Testis (tissue), 3 donors: ENCODE results near the gene TIMM17A. TPM values are rescaled to one million over a fixed set of nuclear protein-coding genes. Genes with fewer than 3 reads are reported as not detected.

Experiments
- DNase-seq: peaks from one replicate; pipeline ENCODE4 v3.0.0-alpha.2; 2019
- H3K27ac ChIP-seq, 2 donors: fragments of 200-600 bp; sonication (generic); one replicate each; pipeline ENCODE4 v1.5.1; 2019
- H3K27me3 ChIP-seq: fragments of 200-600 bp; sonication (generic); one replicate; pipeline ENCODE4 v1.5.1; 2019
- H3K36me3 ChIP-seq: fragments of 200-600 bp; sonication (generic); one replicate; pipeline ENCODE4 v1.5.1; 2017; ENCODE audit warnings: low read depth; ENCODE audit errors: missing control alignments
- H3K4me1 ChIP-seq: fragments of 200-600 bp; sonication (generic); one replicate; pipeline ENCODE4 v1.5.1; 2019
- H3K4me3 ChIP-seq, 2 donors: fragments of 200-600 bp; sonication (generic); one replicate each; pipeline ENCODE4 v1.5.1; 2017 to 2019
- H3K9me3 ChIP-seq: fragments of 200-600 bp; sonication (generic); one replicate; pipeline ENCODE4 v1.5.1; 2017
- CTCF ChIP-seq, 3 experiments: fragments of 450-650 bp in 2 of 3; fragments of 200-600 bp in 1 of 3; sonication (generic) in 1 of 3; IDR thresholded peaks; one replicate each; pipeline ENCODE4 v1.5.1; 2016 to 2019; ENCODE audit warnings: antibody characterized with exemption in 3 of 3, mild to moderate bottlenecking in 2 of 3, moderate library complexity in 1 of 3
- POLR2A ChIP-seq: fragments of 450-650 bp; IDR thresholded peaks from one replicate; pipeline ENCODE4 v1.6.1; 2017; ENCODE audit warnings: antibody characterized with exemption, mild to moderate bottlenecking, moderate library complexity
- WGBS, 2 donors: methylation state at CpG; one replicate each; pipeline ENCODE4 v1.1.5; 2018; 5-methylcytosine and 5-hydroxymethylcytosine counted together
- intact Hi-C: fragments of 100-400 bp; cut with DNase I; formaldehyde crosslinking; loops from one replicate; pipeline ENCODE4 v1.15.1; 2023; ENCODE audit warnings: low total_unique reads
- polyA plus RNA-seq: library from polyadenylated mRNA; stranded (reverse); fragments of 350-450 nt; fragmentation: Illumina TruSeq; extraction: RNeasy Lipid Tissue Mini Kit (QIAGEN cat#74804); gene quantifications from one replicate; pipeline ENCODE4 v1.2.3, GENCODE V29; 2014; ENCODE audit warnings: low read depth, low replicate concordance; ENCODE audit not compliant: insufficient read depth
- total RNA-seq, 2 donors: library from RNA; depleted of rRNA; stranded (reverse); fragments of >200 nt; gene quantifications; one replicate each; pipeline ENCODE4 v1.2.3, GENCODE V29; 2016

Gene TIMM17A
- total and polyA plus RNA-seq, 3 donors from 2014 or later: 22.7 to 42.5 (median 24.7) TPM

DNA sequence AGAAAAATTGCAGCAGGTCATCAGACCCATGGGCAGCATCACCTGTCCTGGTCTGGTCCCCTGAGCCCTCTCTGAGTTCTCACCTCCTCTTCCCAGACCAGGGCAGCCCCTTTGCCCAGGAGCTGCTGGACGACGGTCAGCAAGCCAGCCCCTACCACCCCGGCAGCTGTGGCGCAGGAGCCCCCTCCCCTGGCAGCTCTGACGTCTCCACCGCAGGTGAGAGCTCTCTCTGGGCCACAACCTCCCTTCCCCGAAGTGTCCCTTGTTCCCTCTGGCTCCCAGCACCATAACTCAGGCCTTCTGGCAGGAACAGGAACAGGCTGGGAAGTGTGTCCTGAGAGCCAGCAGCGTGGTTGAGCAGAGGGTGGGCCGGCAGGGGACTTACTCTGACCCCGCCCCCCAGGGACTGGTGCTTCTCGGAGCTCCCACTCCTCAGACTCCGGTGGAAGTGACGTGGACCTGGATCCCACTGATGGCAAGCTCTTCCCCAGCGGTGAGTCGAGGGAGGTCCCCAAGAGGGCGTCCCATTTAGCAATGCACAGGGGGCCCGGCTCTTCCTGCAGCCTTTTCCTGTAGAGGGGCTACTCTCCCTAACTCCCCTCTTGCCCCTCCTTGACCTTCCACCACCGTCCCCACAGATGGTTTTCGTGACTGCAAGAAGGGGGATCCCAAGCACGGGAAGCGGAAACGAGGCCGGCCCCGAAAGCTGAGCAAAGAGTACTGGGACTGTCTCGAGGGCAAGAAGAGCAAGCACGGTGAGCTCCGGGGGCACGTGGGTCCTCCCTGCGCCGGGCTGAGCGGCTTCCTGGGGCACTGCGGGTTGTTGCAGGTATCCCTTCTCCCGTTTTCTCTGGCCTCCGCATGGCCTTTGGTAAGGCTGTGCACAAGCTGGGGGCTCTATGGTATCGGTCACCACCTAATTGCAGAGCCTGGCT, 57.5 kb downstream of the TIMM17A start:
- no peak for DNase-seq
- intact Hi-C loops: loop anchor here (5.0 kb wide), 1 partner anchor 119 kb away; no protein-coding TSS in a partner anchor
- no peak for TF ChIP-seq CTCF (IDR thresholded peaks at IDR 0.05)
- no peak for TF ChIP-seq POLR2A
- H3K9me3 ChIP-seq: no peaks in the 10 kb centered on the region
- no peak overlapping the region for H3K4me3 ChIP-seq
- 91 to 96% methylated on average over 31 to 35 of the region's 35 CpGs for WGBS, 2 donors
- peaks cover 4% of the 10 kb centered on the region for H3K4me1 ChIP-seq
- no peaks in the 10 kb centered on the region for H3K27me3 ChIP-seq
- H3K27ac ChIP-seq: no peak overlapping the region
- no peaks in the 10 kb centered on the region for H3K36me3 ChIP-seq

- H3K4me1 ChIP-seq: no peaks in the 10 kb centered on the region
- no peak for DNase-seq
- TF ChIP-seq CTCF (IDR thresholded peaks at IDR 0.05) (no peak), POLR2A (no peak)
- H3K27me3 ChIP-seq: no peaks in the 10 kb centered on the region
- H3K4me3 ChIP-seq: no peak overlapping the region
- no peaks in the 10 kb centered on the region for H3K9me3 ChIP-seq
- no peaks in the 10 kb centered on the region for H3K36me3 ChIP-seq
- WGBS, 2 donors: 94 to 95% methylated on average over 5 to 12 of the region's 12 CpGs
- H3K27ac ChIP-seq: no peak overlapping the region
- intact Hi-C loops: loop anchor here (5.0 kb wide), 1 partner anchor 119 kb away; no protein-coding TSS in a partner anchor
These were observed 58.3 kb downstream of the TIMM17A start for GRCh38 chr1:202013603-202014002.

GRCh38 chr1:202014060-202014459, 58.8 kb downstream of the TIMM17A start:
- Histone ChIP-seq H3K9me3 (no peaks in the 10 kb centered on the region), H3K4me1 (no peaks in the 10 kb centered on the region), H3K27me3 (no peaks in the 10 kb centered on the region), H3K27ac (no peak overlapping the region), H3K4me3 (no peak overlapping the region), H3K36me3 (no peaks in the 10 kb centered on the region)
- TF ChIP-seq POLR2A: no peak
- TF ChIP-seq CTCF (IDR thresholded peaks at IDR 0.05): no peak
- 95 to 96% methylated on average over 5 to 6 of the region's 6 CpGs for WGBS, 2 donors
- DNase-seq: no peak
- intact Hi-C loops: loop anchor here (5.0 kb wide), 1 partner anchor 118 kb away; no protein-coding TSS in a partner anchor

GRCh38 chr1:202014915-202015661, 59.8 kb downstream of the TIMM17A start:
- no peaks in the 10 kb centered on the region for H3K27me3 ChIP-seq
- no peak overlapping the region for H3K4me3 ChIP-seq
- H3K27ac ChIP-seq: no peak overlapping the region
- 66 to 84% methylated on average over 17 of the region's 17 CpGs for WGBS, 2 donors
- no peak for DNase-seq
- H3K4me1 ChIP-seq: no peaks in the 10 kb centered on the region
- TF ChIP-seq CTCF (IDR thresholded peaks at IDR 0.05) (no peak), POLR2A (no peak)
- intact Hi-C loops: loop anchor here (5.0 kb wide), 1 partner anchor 117 kb away; no protein-coding TSS in a partner anchor
- H3K9me3 ChIP-seq: no peaks in the 10 kb centered on the region
- H3K36me3 ChIP-seq: no peaks in the 10 kb centered on the region
